MM.1S (cell line): ENCODE results near the gene NUCKS1.

Source experiments
- EZH2 ChIP-seq: fragments of 300-600 bp; sonication (generic); optimal IDR thresholded peaks from 2 replicates; pipeline ENCODE3; 2017; ENCODE audit warnings: low read depth, mild to moderate bottlenecking, antibody characterized with exemption, low read length, mixed read lengths
- TF ChIP-seq, protein P1 (sequence below): fragments of 300-600 bp; sonication (generic); IDR thresholded peaks from 2 replicates; pipeline ENCODE4 v1.5.1; 2016; ENCODE audit warnings: antibody characterized with exemption, low read length, mixed read lengths

GRCh38 chr1:205750138-205751035, at the start of gene NUCKS1:
- no peak for TF ChIP-seq EZH2
- TF ChIP-seq, protein P1, sequence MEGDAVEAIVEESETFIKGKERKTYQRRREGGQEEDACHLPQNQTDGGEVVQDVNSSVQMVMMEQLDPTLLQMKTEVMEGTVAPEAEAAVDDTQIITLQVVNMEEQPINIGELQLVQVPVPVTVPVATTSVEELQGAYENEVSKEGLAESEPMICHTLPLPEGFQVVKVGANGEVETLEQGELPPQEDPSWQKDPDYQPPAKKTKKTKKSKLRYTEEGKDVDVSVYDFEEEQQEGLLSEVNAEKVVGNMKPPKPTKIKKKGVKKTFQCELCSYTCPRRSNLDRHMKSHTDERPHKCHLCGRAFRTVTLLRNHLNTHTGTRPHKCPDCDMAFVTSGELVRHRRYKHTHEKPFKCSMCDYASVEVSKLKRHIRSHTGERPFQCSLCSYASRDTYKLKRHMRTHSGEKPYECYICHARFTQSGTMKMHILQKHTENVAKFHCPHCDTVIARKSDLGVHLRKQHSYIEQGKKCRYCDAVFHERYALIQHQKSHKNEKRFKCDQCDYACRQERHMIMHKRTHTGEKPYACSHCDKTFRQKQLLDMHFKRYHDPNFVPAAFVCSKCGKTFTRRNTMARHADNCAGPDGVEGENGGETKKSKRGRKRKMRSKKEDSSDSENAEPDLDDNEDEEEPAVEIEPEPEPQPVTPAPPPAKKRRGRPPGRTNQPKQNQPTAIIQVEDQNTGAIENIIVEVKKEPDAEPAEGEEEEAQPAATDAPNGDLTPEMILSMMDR, result no peak
